ENCODE data around the gene ACLY. TPM values are rescaled to one million over a fixed set of nuclear protein-coding genes. Genes with fewer than 3 reads are reported as not detected.

Gene ACLY
- total RNA-seq, 1 experiment from 2014 or later, result 350 TPM

DNA sequence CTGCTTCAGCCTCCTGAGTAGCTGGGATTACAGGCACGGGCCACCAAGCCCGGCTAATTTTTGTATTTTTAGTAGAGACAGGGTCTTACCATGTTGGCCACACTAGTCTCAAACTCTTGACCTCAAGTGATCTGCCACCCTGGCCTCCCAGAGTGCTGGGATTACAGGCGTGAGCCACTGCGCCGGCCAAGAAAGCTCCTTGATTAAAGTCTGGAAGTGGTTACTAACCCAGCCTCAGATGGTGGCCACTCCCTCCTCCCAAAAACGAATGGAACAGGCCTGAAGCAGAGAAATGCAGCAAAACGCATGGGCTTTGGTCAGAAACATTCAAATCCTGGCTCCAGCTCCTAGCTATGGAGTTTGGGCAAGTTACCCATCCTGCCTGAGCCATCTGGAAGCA is 94.7 kb downstream of the ACLY start:
- peaks cover 28% of the 10 kb centered on the region for H3K36me3 Mint-ChIP-seq

GRCh38 chr17:41823580-41823979 is 95.2 kb downstream of the ACLY start:
- H3K9me3 Mint-ChIP-seq, result no peaks in the 10 kb centered on the region
- peaks cover 8% of the 10 kb centered on the region; the same call in 1 of the 2 replicates for H3K4me1 Mint-ChIP-seq
- TF ChIP-seq CDX4 (CRISPR knock-in tag; IDR thresholded peaks at IDR 0.05; ENCODE audit: borderline replicate concordance), result no peak
- no peak for TF ChIP-seq ESRRA (CRISPR knock-in tag; IDR thresholded peaks at IDR 0.05; ENCODE audit: borderline replicate concordance)
- TF ChIP-seq GTF2I (CRISPR knock-in tag; conservative IDR thresholded peaks at IDR 0.05), result no peak
- TF ChIP-seq, protein P1, sequence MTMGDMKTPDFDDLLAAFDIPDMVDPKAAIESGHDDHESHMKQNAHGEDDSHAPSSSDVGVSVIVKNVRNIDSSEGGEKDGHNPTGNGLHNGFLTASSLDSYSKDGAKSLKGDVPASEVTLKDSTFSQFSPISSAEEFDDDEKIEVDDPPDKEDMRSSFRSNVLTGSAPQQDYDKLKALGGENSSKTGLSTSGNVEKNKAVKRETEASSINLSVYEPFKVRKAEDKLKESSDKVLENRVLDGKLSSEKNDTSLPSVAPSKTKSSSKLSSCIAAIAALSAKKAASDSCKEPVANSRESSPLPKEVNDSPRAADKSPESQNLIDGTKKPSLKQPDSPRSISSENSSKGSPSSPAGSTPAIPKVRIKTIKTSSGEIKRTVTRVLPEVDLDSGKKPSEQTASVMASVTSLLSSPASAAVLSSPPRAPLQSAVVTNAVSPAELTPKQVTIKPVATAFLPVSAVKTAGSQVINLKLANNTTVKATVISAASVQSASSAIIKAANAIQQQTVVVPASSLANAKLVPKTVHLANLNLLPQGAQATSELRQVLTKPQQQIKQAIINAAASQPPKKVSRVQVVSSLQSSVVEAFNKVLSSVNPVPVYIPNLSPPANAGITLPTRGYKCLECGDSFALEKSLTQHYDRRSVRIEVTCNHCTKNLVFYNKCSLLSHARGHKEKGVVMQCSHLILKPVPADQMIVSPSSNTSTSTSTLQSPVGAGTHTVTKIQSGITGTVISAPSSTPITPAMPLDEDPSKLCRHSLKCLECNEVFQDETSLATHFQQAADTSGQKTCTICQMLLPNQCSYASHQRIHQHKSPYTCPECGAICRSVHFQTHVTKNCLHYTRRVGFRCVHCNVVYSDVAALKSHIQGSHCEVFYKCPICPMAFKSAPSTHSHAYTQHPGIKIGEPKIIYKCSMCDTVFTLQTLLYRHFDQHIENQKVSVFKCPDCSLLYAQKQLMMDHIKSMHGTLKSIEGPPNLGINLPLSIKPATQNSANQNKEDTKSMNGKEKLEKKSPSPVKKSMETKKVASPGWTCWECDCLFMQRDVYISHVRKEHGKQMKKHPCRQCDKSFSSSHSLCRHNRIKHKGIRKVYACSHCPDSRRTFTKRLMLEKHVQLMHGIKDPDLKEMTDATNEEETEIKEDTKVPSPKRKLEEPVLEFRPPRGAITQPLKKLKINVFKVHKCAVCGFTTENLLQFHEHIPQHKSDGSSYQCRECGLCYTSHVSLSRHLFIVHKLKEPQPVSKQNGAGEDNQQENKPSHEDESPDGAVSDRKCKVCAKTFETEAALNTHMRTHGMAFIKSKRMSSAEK (CRISPR knock-in tag; IDR thresholded peaks at IDR 0.05; ENCODE audit: borderline replicate concordance), result peak; percentile 26; the same call in 1 of the 2 replicates
- no peak for TF ChIP-seq ZMAT4 (CRISPR knock-in tag; IDR thresholded peaks at IDR 0.05)
- no peak for TF ChIP-seq MXD4 (CRISPR knock-in tag; IDR thresholded peaks at IDR 0.05; ENCODE audit: borderline replicate concordance)
- ChIA-PET POLR2A (interaction anchor here (0.6 kb wide), 1 partner anchor 86 kb away, joined by 3 read pairs; no protein-coding TSS in a partner anchor), CTCF (interaction anchor here (1.2 to 2.4 kb wide), 3 partner anchors 13 to 37 kb away, joined by 3 to 11 read pairs (median 6); partner anchors contain the start of gene JUP)
- peak overlapping the region; percentile 41; the same call in 1 of the 2 replicates for H3K27ac Mint-ChIP-seq
- peaks cover 24% of the 10 kb centered on the region for H3K36me3 Mint-ChIP-seq
- DNase-seq (ENCODE audit: low spot score), result no peak
- no peak for ATAC-seq
- H3K27me3 Mint-ChIP-seq (ENCODE audit: low read depth), result no peaks in the 10 kb centered on the region; the same call in 1 of the 2 replicates
- no peak overlapping the region for H3K4me3 Mint-ChIP-seq

More for the DNA sequence above, 94.7 kb downstream of the ACLY start:
- Mint-ChIP-seq H3K27me3 (ENCODE audit: low read depth) (no peaks in the 10 kb centered on the region; the same call in 1 of the 2 replicates), H3K4me3 (no peak overlapping the region), H3K9me3 (no peaks in the 10 kb centered on the region), H3K27ac (no peak overlapping the region; the same call in 1 of the 2 replicates), H3K4me1 (peaks cover 7% of the 10 kb centered on the region; the same call in 1 of the 2 replicates)
- TF ChIP-seq ARID4B (CRISPR knock-in tag; IDR thresholded peaks at IDR 0.05; ENCODE audit: borderline replicate concordance), result no peak
- no peak for TF ChIP-seq MYBL2 (CRISPR knock-in tag; IDR thresholded peaks at IDR 0.05)
- no peak for TF ChIP-seq ZNF138 (CRISPR knock-in tag; conservative IDR thresholded peaks at IDR 0.05)
- TF ChIP-seq ZNF396 (CRISPR knock-in tag; IDR thresholded peaks at IDR 0.05; ENCODE audit: borderline replicate concordance), result no peak
- TF ChIP-seq RELA (CRISPR knock-in tag; IDR thresholded peaks at IDR 0.05; ENCODE audit: borderline replicate concordance), result no peak
- TF ChIP-seq ZBTB21 (CRISPR knock-in tag; IDR thresholded peaks at IDR 0.05; ENCODE audit: borderline replicate concordance), result no peak
- TF ChIP-seq, protein P2, sequence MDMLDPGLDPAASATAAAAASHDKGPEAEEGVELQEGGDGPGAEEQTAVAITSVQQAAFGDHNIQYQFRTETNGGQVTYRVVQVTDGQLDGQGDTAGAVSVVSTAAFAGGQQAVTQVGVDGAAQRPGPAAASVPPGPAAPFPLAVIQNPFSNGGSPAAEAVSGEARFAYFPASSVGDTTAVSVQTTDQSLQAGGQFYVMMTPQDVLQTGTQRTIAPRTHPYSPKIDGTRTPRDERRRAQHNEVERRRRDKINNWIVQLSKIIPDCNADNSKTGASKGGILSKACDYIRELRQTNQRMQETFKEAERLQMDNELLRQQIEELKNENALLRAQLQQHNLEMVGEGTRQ (CRISPR knock-in tag; IDR thresholded peaks at IDR 0.05), result no peak
- TF ChIP-seq, protein P3, sequence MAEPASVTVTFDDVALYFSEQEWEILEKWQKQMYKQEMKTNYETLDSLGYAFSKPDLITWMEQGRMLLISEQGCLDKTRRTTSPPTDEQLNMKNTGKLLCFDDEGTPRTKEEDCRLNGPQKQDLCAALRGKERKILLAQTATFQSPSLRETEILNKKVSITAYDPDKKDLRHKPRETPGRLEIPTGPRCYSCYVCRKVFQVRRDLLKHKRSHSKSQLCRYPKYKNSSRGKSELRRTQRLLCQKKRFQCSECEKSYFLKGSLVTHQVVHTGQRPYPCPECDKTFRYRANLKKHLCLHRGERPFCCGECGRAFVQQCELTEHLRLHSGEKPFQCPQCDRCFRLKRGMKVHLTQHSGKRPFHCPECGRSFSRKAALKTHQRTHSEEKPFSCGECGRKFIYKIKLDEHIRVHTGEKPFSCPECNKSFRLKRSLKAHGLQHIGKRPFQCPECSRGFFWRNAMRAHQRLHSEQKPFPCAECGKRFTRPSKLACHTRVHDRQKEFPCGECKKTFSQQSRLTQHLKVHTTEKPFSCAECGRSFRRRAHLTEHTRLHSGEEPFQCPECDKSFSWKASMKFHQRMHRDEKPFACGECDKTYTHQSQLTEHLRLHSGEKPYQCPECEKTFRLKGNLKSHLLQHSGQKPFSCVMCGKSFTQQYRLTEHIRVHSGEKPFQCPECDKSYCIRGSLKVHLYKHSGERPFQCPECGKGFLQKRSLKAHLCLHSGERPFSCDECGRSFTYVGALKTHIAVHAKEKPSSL (CRISPR knock-in tag; conservative IDR thresholded peaks at IDR 0.05), result no peak
- TF ChIP-seq, protein P4, sequence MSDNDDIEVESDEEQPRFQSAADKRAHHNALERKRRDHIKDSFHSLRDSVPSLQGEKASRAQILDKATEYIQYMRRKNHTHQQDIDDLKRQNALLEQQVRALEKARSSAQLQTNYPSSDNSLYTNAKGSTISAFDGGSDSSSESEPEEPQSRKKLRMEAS (CRISPR knock-in tag; IDR thresholded peaks at IDR 0.05), result no peak
- ChIA-PET POLR2A (interaction anchor here (0.6 kb wide), 1 partner anchor 85 kb away, joined by 3 read pairs; no protein-coding TSS in a partner anchor), CTCF (interaction anchor here (1.2 to 2.4 kb wide), 2 partner anchors 18 to 38 kb away, joined by 3 to 11 read pairs; partner anchors contain the start of gene JUP)
- no peak for ATAC-seq
- no peak for DNase-seq (ENCODE audit: low spot score)
